GM21423 (cell line): ENCODE results near the gene FCN1.

Source experiments
- ATAC-seq: cut with Tn5 transposase; IDR thresholded peaks from one replicate; pipeline ENCODE4 v1.9.1; 2021; ENCODE audit warnings: mild to moderate bottlenecking, moderate library complexity; ENCODE audit not compliant: unreplicated experiment

The FCN1 gene

GRCh38 chr9:134880484-134881312 lies 37.0 kb downstream of the FCN1 start, which contains the start of gene FCN2:
Gene FCN2 (plus strand): TSS chr9:134880810. CDS start chr9:134880822, 12 bp downstream.
- no peak for ATAC-seq

GRCh38 chr9:134879664-134880483 lies 37.8 kb downstream of the FCN1 start:
- ATAC-seq = no peak

GRCh38 chr9:134877541-134877940 lies 40.2 kb downstream of the FCN1 start:
- no peak for ATAC-seq

- no peak for ATAC-seq
Measured at GRCh38 chr9:134875371-134875770, 42.3 kb downstream of the FCN1 start.

- no peak for ATAC-seq
Measured at GRCh38 chr9:134872482-134873231, 45.1 kb downstream of the FCN1 start.

- no peak for ATAC-seq
Measured at GRCh38 chr9:134871697-134872340, 45.9 kb downstream of the FCN1 start.

- ATAC-seq = no peak
Measured at GRCh38 chr9:134870746-134871662, 46.7 kb downstream of the FCN1 start.

- no peak for ATAC-seq
Measured at GRCh38 chr9:134870301-134870694, 47.4 kb downstream of the FCN1 start.

- ATAC-seq = no peak
Measured at GRCh38 chr9:134869554-134870300, 48.0 kb downstream of the FCN1 start.

- no peak for ATAC-seq
Measured at GRCh38 chr9:134868751-134869553, 48.8 kb downstream of the FCN1 start.

- no peak for ATAC-seq
Measured at GRCh38 chr9:134867917-134868750, 49.6 kb downstream of the FCN1 start.

GRCh38 chr9:134864821-134865190 lies 52.9 kb downstream of the FCN1 start:
- ATAC-seq = no peak

- no peak for ATAC-seq
Measured at GRCh38 chr9:134863941-134864820, 53.5 kb downstream of the FCN1 start.

- no peak for ATAC-seq
Measured at GRCh38 chr9:134863306-134863902, 54.3 kb downstream of the FCN1 start.

- ATAC-seq = no peak
Measured at GRCh38 chr9:134861595-134862334, 55.9 kb downstream of the FCN1 start.
